Breast epithelium (tissue), 4 donors: ENCODE measurements around the gene RCAN3. TPM values are rescaled to one million over a fixed set of nuclear protein-coding genes. Genes with fewer than 3 reads are reported as not detected.

Experiments
- DNase-seq, 2 donors: peaks; one replicate each; pipeline ENCODE4 v3.0.0-alpha.2; 2019; ENCODE audit warnings: low spot score in 2 of 2
- H3K27ac ChIP-seq, 2 donors: fragments of 200-600 bp; sonication (generic) in 1 of 2; one replicate each; pipeline ENCODE4 v1.5.1; 2016 to 2019; ENCODE audit warnings: mild to moderate bottlenecking in 1 of 2
- H3K27me3 ChIP-seq, 2 donors: fragments of 200-600 bp; sonication (generic) in 1 of 2; one replicate each; pipeline versions ENCODE4 v1.5.1 to v1.6.0; 2017 to 2019; ENCODE audit warnings: control low read depth in 1 of 2, mild to moderate bottlenecking in 1 of 2
- H3K36me3 ChIP-seq: fragments of 200-600 bp; one replicate; pipeline ENCODE4 v1.5.1; 2019
- H3K4me1 ChIP-seq, 2 donors: fragments of 200-600 bp; sonication (generic); one replicate each; pipeline ENCODE4 v1.5.1; 2016 to 2019; ENCODE audit warnings: control low read depth in 1 of 2
- H3K4me3 ChIP-seq, 3 donors: fragments of 200-600 bp; sonication (generic); 1 replicate in 2 of 3; 2 replicates in 1 of 3; pipeline ENCODE4 v1.5.1; 2016 to 2019; ENCODE audit warnings: mild to moderate bottlenecking in 3 of 3, moderate library complexity in 2 of 3
- H3K9me3 ChIP-seq, 2 donors: fragments of 200-600 bp; sonication (generic) in 1 of 2; one replicate each; pipeline ENCODE4 v1.5.1; 2016 to 2019; ENCODE audit warnings: control low read depth in 1 of 2
- POLR2A ChIP-seq: fragments of 450-650 bp; IDR thresholded peaks from one replicate; pipeline ENCODE4 v1.6.1; 2016; ENCODE audit warnings: antibody characterized with exemption, mild to moderate bottlenecking, moderate library complexity
- POLR2AphosphoS5 ChIP-seq, 3 donors: sonication (generic); formaldehyde crosslinking; IDR thresholded peaks; one replicate each; pipeline ENCODE4 v1.6.1; 2017; ENCODE audit warnings: antibody characterized with exemption in 3 of 3
- intact Hi-C: fragments of 100-400 bp; cut with DNase I; formaldehyde crosslinking; loops from one replicate; pipeline ENCODE4 v1.15.1; 2023; ENCODE audit warnings: low total_unique reads
- total RNA-seq, 3 donors: library from RNA; depleted of rRNA; stranded (reverse); fragments of >200 nt; gene quantifications; one replicate each; pipeline ENCODE4 v1.1.0, GENCODE V29; 2016
- TF ChIP-seq, protein P1 (sequence below), 3 donors: fragments of 450-650 bp; IDR thresholded peaks; one replicate each; pipeline ENCODE4 v1.5.1; 2016 to 2017; ENCODE audit warnings: antibody characterized with exemption in 3 of 3, mild to moderate bottlenecking in 3 of 3, moderate library complexity in 3 of 3

The RCAN3 gene
- total RNA-seq, 3 donors from 2014 or later, result 5.0 to 22.7 (median 8.8) TPM

- Histone ChIP-seq H3K27me3 (no peaks in the 10 kb centered on the region), H3K27ac (peak overlapping the region in 1 of 2 donors; percentile 25), H3K9me3 (no peaks in the 10 kb centered on the region), H3K4me1 (no peaks in the 10 kb centered on the region), H3K36me3 (no peaks in the 10 kb centered on the region), H3K4me3 (peak overlapping the region in 2 of 3 donors; percentile 15 to 22)
- TF ChIP-seq, protein P1, sequence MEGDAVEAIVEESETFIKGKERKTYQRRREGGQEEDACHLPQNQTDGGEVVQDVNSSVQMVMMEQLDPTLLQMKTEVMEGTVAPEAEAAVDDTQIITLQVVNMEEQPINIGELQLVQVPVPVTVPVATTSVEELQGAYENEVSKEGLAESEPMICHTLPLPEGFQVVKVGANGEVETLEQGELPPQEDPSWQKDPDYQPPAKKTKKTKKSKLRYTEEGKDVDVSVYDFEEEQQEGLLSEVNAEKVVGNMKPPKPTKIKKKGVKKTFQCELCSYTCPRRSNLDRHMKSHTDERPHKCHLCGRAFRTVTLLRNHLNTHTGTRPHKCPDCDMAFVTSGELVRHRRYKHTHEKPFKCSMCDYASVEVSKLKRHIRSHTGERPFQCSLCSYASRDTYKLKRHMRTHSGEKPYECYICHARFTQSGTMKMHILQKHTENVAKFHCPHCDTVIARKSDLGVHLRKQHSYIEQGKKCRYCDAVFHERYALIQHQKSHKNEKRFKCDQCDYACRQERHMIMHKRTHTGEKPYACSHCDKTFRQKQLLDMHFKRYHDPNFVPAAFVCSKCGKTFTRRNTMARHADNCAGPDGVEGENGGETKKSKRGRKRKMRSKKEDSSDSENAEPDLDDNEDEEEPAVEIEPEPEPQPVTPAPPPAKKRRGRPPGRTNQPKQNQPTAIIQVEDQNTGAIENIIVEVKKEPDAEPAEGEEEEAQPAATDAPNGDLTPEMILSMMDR (IDR thresholded peaks at IDR 0.05), result no peak
- no peak for TF ChIP-seq POLR2A
- TF ChIP-seq POLR2AphosphoS5 (IDR thresholded peaks at IDR 0.05), result no peak
- no peak for DNase-seq
- intact Hi-C loops, result no loop called here
Observed at GRCh38 chr1:24535021-24535424, 32.4 kb downstream of the RCAN3 start.

- Histone ChIP-seq H3K9me3 (no peaks in the 10 kb centered on the region), H3K27me3 (no peaks in the 10 kb centered on the region), H3K36me3 (no peaks in the 10 kb centered on the region), H3K4me1 (no peaks in the 10 kb centered on the region), H3K27ac (peak overlapping the region; percentile 17 to 26), H3K4me3 (no peak overlapping the region)
- TF ChIP-seq POLR2A, result no peak
- TF ChIP-seq, protein P1 (IDR thresholded peaks at IDR 0.05), result no peak
- no peak for TF ChIP-seq POLR2AphosphoS5 (IDR thresholded peaks at IDR 0.05)
- intact Hi-C loops, result no loop called here
- DNase-seq, result no peak
Observed at GRCh38 chr1:24535778-24536177, 33.1 kb downstream of the RCAN3 start.

- peak overlapping the region; percentile 23 to 26 for H3K27ac ChIP-seq
- no peak for DNase-seq
Observed at GRCh38 chr1:24536391-24536840, 33.8 kb downstream of the RCAN3 start.

GRCh38 chr1:24540051-24540905 lies 37.6 kb downstream of the RCAN3 start:
- Histone ChIP-seq H3K27ac (no peak overlapping the region), H3K4me3 (no peak overlapping the region), H3K36me3 (no peaks in the 10 kb centered on the region), H3K4me1 (no peaks in the 10 kb centered on the region), H3K27me3 (no peaks in the 10 kb centered on the region), H3K9me3 (no peaks in the 10 kb centered on the region)
- DNase-seq, result no peak
- intact Hi-C loops, result no loop called here
- no peak for TF ChIP-seq POLR2AphosphoS5 (IDR thresholded peaks at IDR 0.05)
- TF ChIP-seq, protein P1 (IDR thresholded peaks at IDR 0.05), result no peak
- no peak for TF ChIP-seq POLR2A

More at GRCh38 chr1:24536391-24536840, 33.8 kb downstream of the RCAN3 start:
- H3K27me3 ChIP-seq, result no peaks in the 10 kb centered on the region
- TF ChIP-seq POLR2AphosphoS5 (IDR thresholded peaks at IDR 0.05) (peak in 1 of 3 donors; percentile 29), POLR2A (no peak)
- TF ChIP-seq, protein P1 (IDR thresholded peaks at IDR 0.05), result no peak
- H3K36me3 ChIP-seq, result no peaks in the 10 kb centered on the region
- no peaks in the 10 kb centered on the region for H3K9me3 ChIP-seq
- no peak overlapping the region for H3K4me3 ChIP-seq
- intact Hi-C loops, result no loop called here
- no peaks in the 10 kb centered on the region for H3K4me1 ChIP-seq
